HG03159 (cell line): ENCODE results near the gene HIPK4.
"Not testable (repeated sequence)": the region's sequence is repeated elsewhere in the genome, so short reads cannot be mapped to it uniquely, and the experiment has no call there.

Experiments used
- ATAC-seq: cut with Tn5 transposase; IDR thresholded peaks from one replicate; pipeline ENCODE4 v1.9.1; 2021; ENCODE audit warnings: mild to moderate bottlenecking, moderate library complexity; ENCODE audit not compliant: unreplicated experiment

Gene HIPK4, protein sequence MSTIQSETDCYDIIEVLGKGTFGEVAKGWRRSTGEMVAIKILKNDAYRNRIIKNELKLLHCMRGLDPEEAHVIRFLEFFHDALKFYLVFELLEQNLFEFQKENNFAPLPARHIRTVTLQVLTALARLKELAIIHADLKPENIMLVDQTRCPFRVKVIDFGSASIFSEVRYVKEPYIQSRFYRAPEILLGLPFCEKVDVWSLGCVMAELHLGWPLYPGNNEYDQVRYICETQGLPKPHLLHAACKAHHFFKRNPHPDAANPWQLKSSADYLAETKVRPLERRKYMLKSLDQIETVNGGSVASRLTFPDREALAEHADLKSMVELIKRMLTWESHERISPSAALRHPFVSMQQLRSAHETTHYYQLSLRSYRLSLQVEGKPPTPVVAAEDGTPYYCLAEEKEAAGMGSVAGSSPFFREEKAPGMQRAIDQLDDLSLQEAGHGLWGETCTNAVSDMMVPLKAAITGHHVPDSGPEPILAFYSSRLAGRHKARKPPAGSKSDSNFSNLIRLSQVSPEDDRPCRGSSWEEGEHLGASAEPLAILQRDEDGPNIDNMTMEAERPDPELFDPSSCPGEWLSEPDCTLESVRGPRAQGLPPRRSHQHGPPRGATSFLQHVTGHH

DNA sequence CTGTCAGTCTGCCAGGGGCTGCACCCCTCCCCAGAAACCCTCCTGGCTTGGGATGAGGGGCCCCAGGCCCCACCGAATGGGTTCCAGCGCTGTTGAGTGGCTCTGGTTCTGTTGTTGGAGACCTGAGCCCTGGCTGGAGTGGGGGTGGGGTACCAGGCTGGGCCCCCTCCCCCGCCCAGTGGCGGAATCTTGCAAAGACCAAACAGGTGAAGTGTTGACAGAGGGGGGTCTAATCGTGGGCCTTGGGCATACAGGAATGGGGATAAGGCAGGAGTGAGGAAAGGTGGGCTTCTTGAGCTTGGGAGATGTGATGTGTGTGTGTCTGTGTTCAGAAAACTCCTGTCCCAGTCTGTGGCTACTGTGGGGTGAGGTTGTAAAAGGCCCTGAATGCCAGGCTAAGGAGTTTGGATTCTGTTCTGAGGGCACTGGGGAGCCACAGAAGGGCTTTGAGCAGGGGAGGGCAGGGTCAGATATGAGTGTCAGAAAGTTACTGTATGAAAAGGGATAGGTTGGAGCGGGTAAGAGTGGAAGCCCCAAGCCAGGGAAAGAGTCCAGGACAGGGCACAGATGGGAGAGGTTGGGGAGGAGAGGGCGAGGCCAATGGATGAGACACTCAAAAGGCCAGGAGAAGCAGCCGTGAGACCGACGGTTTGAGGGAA, at the start of gene HIPK4:
Gene HIPK4, minus strand, starts transcription at position 98 of the 659 bp plus-strand sequence. CDS start 279 bp downstream, outside the sequence.
- no peak for ATAC-seq

DNA sequence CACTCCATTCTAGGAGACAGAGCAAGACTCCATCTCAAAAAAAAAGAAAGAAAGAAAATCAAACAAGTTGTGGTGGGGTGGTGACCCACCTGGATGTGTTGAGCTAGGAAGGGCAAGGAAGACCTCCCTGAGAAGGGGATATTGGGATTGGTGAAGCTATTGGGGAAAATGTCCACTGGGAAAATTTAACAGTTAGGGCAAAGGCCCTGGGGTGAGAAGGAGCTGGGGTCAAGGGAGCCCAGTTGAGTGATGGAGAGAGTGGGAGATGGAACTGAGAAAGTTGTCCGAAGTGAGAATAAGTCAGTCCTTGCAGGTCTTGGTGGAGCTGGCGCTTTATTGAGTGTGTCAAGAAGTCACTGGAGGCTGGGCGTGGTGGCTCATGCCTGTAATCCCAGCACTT, 48.3 kb upstream of the HIPK4 start:
- no peak for ATAC-seq

DNA sequence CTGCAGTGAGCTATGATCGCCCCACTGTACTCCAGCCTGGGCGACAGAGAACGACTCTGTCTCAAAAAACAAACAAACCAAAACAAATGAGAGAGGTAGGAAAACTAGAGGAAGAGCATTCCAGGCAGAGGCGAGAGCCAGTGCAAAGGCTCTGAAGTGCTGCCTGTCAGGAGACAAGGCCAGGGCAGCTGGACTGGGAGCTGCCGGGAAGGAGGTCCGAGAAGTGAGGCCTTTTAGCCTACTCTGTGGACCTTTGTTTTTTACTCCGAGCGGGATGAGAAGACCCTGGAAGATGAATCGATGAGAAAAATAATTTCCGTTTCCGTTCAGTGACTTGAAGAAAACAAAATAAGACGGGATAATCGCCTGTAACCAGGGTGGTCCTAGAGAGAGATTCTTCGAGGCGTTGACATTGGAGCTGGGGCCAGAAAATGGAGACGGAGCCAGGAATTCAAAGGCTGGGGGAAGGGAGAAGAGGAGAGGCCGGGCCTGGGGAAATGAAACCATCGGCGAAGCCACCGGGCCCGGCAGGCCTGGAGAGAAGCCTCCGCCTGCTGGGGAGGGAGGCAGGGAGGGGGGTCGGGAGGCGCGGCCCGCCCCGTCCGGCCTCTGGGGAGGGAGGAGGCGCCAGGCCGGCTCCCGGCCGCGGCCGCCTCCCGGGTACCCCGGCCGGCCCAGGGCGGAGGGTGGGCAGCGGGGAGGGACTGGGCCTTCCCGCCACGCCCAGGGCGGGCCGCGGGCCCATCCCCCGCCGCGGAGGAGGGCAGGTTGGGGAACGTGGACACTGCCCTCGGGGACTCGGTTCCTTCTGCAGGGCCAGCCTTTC, 43.6 kb upstream of the HIPK4 start:
- peak; percentile 63 for ATAC-seq

DNA sequence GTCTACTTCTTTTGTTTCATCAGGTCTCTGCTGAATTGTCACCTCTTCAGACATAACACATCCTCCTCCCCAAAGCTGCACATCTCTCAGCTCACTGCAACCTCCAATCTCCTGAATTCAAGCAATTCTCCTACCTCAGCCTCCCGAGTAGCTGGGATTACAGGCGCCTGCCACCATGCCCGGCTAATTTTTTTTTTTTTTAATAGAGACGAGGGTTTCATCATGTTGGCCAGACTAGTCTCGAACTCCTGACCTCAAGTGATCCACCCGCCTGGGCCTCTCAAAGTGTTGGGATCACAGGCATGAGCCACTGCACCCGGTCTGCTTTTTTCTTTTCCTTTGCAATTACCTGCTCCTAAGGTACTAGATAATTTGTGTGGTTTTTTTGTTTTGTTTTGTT, 42.8 kb upstream of the HIPK4 start:
- ATAC-seq, result not testable (repeated sequence)

DNA sequence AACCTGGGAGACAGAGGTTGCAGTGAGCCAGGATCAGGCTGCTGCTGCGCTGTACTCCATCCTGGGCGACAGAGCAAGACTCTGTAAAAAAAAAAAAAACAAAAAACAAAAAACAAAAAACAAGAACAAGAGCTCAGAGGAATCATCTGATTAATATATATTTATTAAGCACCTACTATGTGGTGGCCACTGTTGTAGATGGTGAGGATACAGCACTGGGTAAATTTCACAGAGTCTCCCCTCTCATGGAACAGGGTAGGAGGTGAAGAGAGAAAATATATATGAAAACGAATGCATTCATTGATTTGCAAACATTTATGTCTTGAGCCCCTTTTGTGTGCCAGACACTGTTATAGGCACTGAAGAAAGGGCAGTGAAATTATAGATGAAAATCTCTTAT, 41.7 kb upstream of the HIPK4 start:
- no peak for ATAC-seq

DNA sequence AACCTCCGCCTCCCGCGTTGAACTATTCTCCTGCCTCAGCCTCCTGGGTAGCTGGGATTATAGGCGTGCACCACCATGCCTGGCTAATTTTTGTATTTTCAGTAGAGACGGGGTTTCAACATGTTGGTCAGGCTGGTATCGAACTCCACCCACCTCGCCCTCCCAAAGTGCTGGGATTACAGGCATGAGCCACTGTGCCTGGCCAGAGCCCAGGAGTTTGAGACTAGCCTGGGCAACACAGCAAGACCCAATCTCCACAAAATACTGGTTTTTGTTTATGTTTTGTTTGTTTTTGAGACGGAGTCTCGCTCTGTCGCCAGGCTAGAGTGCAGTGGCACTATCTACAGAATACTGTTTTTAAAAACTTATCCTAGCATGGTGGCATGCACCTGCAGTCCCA, 40.3 kb upstream of the HIPK4 start:
- not testable (repeated sequence) for ATAC-seq

DNA sequence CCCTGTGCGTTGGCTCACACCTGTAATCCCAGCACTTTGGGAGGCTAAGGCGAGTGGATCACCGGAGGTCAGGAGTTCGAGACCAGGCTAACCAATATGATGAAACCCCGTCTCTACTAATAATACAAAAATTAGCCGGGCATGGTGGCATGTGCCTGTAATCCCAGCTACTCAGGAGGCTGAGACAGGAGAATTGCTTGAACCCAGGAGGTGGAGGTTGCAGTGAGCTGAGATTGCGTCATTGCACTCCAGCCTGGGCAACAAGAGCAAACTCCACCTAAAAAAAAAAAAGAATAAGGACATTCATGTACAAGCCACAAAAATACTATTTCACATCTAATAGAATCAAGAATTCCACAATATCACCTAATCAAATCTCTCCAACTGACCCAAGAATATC, 38.2 kb upstream of the HIPK4 start:
- ATAC-seq, result not testable (repeated sequence)

DNA sequence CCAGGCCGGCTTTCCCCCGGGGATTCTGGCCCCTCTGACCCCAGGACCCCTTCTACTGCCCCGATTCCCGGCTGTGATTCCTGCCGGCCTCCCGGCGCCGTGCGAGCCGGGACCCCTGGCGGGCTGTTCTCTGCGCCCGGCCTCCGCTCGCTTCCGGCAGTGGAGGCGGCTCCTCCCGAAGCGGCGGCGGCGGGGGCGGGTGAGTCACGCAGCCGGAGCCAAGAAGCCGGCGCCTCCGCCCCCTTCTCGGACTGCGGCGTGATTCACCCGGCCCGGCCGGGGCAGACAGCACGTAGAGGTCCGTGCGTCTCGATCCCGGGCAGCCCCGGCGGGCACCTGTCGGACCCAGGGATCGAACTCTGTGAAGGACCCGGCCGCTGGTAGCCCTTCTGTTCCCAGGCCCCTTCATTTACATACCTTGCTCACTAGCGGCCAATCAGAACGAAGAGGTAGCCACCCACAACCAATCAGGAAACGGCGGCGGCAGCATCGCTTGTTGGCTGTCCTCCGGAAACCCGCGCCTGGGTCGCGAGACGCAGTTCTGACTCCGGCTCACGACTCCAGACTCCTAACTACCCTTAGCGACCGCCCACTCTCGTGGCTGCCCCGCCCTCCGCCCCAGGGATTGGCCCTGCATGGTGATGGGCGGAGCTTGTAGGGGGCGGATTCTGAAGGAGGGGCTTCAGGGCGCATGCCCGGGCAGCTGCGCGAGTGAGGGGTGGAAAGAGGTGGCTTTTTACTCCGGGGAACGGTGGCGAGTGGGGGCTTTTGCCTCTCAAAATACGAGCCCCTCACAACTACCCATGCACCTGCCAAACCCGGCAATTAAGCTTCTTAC, 35.7 kb upstream of the HIPK4 start, which contains the start of gene SERTAD1:
Gene SERTAD1, minus strand, starts transcription at position 543 of the 838 bp plus-strand sequence. CDS start 2,446 bp downstream, outside the sequence.
- ATAC-seq, result peak; percentile 84

DNA sequence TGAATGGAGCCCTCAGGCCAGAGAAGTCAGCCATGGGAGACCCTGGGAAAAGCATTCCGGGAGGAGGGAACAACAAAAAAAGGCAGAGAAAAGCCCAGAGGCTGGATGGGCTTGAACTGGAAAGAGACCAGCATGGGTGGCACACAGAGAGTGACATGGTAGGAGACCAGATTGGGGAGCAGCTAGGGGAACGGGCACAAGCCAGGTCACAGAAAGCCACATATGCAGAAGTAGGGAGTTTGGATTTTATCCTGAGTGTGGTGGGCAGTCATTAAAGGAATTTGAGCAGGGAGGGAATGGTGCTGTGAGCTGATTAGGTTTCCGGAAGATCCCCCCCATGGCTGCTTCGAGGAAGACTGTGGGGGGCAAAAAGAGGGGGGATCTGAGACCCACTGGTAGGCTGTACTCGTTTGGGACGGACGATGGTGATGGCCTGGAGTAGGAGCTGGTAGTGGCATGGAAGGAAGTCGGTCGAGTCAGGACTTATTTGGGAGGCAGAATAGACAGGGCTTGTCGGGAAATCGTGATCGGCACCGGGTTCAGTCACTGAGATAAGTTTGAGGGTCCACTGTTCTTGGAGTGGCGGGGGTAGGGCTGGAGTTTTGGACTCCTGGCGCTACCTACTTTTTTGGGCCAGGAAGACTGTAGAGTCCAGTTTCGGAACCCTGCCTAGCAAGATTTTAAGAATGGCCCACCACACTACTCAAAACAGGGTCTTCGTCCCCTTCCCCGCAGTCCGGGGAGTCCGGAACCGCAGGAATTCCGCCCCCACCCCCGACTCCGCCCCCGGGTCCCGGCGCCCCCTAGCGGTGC, 34.9 kb upstream of the HIPK4 start:
- no peak for ATAC-seq

DNA sequence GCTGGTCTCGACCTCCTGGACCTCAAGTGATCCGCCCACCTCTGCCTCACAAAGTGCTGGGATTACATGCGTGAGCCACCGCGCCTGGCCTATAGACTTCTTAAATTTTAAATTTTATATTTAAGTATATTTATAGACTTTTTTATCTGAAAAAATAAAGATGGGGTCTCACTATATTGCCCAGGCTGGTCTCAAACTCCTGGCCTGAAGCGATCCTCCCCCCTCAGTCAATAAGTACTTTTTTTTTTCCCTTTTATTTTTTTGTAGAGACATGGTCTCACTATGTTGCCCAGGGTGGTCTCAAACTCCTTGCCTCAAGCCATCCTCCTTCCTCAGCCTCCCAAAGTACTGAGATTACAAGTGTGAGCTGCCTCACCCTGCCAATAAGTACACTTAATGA, 34.0 kb upstream of the HIPK4 start:
- no peak for ATAC-seq

DNA sequence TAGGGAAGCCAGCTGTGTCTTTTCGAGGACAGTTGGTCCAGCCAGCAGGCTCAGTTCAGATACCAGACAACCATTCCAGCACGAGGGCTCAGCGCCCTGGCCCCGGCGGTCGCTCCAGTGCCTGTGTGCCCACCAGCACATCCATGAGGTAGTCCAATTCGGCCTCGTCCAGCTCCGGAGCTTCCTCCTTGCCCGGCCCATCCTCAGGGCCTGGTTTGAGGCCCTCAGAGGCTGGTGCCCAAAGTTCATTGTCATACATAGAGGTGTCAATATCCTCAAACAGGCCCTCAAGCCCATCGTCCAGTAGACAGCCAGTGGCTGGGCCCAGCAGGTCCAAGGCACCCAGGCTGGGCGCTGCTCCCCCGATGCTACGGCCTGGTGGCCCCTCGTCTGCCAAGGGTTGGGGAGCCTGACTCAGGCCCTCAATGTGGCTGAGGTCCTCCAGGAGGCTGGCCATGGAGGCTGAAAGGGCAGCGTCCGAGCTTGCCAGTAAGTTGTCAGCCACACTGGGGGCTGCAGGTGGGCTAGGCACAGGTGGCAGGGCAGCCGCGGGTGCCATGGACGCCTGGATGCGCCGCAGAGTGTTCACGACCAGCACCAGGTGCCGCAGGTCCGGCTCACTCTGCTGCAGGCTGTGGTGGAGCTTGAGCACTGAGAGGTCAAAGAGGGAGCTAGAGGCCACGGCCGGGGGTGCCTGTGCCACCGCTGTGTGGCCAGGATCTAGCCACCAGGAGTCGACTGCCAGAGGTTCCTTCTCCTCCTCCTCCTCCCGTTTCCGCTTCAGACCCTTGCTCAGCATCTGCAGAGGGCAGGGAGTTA, 33.0 kb upstream of the HIPK4 start:
- ATAC-seq, result no peak

DNA sequence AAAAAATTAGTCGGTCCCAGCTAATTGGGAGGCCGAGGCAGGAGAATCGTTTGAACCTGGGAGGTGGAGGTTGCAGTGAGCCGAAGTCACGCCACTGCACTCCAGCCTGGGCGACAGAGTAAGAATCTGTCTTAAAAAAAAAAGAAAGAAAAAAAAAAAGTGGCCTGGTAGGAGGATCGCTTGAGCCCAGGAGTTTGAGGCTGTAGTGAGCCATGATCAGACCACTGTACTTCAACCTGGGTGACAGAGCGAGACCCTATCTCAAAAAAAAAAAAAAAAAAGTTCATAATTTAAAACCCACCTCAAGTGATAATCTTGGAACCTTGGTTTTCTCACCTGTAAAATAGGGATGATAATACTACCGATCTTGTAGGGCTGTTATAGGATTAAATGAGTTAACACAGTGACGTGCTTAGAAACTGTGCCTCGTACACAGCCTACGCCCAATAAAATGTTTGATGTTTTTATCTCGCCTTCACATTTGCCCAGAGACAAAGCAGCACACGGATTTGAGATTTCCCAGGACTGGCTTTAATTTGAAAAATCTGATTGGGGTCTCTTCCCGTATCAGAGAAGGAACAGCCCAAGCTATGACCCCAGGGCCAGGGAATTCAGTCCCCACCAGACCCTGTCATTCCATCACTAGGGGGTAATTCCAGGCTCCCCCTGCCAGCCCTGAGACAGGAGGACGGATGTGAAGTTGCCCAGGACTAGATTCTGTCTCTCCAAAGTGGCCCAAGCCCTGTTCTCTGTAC, 32.2 kb upstream of the HIPK4 start:
- ATAC-seq, result no peak

DNA sequence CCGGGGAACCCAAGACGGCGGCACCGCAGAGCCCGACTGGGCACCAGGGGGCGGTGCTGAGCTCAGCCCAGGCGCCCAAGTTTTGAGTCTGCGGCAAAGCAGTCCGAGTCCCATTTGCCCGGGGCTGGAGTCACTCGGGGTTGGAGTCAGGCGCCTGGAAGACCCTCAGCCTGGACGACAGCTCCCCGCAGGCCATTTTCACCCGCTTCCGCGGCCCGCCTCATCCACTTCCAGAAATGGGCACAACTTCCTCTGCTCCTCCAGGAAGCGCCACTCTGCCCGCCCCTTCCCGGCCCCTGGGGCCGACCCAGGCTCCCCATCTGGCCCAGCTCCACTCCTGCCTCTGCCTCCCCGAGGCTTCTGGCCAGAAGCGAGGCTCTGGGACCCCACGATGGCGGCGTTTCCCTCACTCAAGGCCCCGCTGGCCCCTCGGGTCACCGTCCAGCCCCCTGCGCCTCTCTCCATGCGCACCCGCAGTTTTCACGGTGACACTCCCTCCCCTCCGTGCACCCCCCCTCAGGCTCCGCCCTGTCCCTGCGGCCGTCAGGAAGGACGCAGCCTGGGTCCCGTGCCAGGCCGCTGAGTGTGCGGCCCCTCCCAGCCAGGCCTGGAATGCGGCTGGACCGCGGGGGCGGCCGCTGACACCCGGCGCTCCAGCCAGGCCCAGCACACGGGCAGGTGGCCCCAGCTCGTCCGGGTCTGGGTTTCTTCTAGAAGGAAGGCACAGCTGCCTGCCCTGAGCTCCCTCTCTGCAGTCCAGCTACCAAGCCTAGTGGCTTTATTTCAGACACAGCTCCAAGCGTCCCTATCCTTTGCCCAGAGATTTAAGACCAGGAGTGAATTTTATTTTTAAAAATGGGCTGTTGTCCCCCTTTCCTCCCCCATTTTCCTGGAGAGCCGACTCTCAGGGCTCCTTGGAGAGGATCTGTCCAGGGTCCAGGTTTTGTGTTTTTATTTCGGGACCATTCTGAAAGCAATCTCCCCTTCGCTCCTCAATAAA, 31.1 kb upstream of the HIPK4 start:
- no peak for ATAC-seq

DNA sequence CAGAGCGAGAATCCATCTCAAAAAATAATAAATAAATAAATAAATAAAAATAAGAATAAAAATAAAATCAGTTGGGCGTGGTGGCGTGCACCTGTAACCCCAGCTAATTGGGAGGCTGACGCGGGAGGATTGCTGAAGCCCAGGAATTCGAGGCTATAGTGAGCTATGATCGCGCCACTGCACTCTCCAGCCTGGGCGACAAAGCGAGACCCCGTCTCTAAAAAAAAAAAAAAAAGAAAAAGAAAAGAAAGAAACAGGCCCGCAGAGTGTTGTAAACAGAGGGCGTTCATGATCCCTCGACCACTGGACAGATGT, 30.4 kb upstream of the HIPK4 start:
- ATAC-seq, result no peak

DNA sequence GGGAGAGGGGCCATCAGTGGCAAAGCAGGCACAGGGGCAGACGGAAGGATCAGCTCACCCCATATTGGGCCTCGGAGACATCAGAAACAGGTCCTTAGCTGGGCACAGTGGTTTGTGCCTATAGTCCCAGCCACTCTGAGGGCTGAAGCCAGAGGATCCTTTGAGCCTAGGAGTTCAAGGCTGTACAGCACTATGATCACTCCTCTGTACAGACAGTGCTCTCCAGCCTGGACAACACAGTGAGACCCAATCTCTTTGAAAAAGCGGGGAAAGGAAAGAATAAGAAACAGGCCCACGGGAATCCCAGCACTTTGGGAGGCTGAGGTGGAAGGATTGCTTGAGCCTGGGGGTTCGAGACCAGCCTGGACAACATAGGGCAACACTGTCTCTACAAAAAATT, 29.8 kb upstream of the HIPK4 start:
- ATAC-seq, result no peak

DNA sequence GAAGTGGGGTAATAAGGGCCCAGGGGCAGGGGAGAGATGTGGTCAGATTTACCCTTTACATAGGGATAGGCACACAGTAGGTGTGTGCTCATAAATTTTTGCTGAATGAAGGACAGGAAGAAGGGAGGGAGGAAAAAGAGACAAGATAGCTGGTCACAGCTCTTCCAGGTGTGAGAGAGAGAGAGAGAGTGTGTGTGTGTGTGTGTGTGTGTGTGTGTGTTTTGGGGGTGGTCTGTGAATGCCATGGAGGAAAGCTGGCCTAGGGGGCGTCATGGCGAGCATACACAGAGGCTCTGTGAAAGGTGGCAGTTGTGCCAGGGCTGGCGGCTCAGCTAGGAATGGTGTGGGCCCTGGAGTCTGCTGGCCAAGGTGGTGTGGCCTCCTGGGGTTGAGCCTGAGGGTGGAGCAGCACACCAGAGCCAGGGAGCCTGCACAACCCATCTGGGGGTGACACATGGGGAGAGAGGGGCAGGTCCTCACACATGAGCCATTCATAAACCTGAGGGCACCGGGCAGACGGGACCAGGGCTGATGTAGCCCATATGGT, 29.2 kb upstream of the HIPK4 start:
- ATAC-seq, result no peak
